ENCODE results near the gene ZDHHC21.

The ZDHHC21 gene

GRCh38 chr9:14597171-14597799 lies 95.9 kb downstream of the ZDHHC21 start:
- no peak for DNase-seq

- no peak for DNase-seq
These were observed 99.8 kb downstream of the ZDHHC21 start for GRCh38 chr9:14593406-14593805.

- no peak for DNase-seq
These were observed 101.8 kb downstream of the ZDHHC21 start for GRCh38 chr9:14591411-14591810.

GRCh38 chr9:14585730-14586473 lies 107.3 kb downstream of the ZDHHC21 start:
- DNase-seq = no peak

- DNase-seq = no peak
These were observed 108.7 kb downstream of the ZDHHC21 start for GRCh38 chr9:14584571-14584970.

DNA sequence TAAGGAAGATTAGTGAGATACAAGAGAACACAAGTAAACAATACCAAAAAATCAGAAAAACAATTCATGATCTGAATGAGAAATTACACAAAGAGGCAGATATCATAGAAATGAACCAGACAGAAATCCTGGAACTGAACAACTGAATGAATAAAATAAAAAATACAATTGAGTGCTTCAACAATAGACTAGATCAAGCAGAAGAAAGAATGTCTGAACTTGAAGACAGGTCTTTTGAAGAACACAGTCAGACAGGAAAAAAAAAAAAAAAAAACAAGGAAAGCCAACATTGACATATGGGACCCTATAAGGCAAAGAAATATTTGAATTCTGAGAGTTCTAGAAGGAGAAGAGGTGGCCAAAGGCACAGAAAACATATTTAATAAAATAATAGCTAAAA lies 115.2 kb downstream of the ZDHHC21 start:
- no peak for DNase-seq

- DNase-seq = no peak
These were observed 119.1 kb downstream of the ZDHHC21 start for GRCh38 chr9:14574173-14574572.

- no peak for DNase-seq
These were observed 119.9 kb downstream of the ZDHHC21 start for GRCh38 chr9:14573319-14573718.

DNA sequence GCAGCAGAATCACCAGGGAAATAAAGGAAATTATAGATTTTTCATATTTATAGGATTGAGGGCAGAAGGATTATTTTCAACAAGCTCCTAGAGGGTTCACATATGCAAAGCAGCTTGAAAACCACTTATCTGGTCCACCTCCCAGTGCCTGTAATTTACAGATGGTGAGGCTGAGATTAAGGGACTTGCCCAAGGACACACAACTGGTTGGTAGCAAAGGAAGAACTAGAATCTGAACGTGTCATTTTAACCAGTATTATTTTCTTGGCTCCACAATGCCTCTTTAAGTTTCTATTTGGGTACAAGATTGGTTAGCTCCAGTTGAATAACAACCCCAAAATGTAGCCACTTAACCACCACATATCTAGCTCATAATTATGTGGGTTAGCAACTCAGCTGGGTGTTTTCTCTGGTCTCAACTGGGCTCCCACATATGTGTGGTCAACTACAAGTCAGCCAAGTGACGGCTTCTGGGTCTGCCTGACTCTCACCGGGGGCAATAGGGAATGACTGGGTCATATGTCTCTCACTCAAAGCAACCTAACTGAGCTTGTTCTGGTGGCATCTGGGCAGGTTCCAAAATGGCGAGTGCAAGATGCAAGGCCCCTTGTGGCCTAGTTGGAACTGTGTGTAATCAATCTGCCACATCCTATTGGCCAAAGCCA lies 127.7 kb downstream of the ZDHHC21 start:
- no peak for DNase-seq

DNA sequence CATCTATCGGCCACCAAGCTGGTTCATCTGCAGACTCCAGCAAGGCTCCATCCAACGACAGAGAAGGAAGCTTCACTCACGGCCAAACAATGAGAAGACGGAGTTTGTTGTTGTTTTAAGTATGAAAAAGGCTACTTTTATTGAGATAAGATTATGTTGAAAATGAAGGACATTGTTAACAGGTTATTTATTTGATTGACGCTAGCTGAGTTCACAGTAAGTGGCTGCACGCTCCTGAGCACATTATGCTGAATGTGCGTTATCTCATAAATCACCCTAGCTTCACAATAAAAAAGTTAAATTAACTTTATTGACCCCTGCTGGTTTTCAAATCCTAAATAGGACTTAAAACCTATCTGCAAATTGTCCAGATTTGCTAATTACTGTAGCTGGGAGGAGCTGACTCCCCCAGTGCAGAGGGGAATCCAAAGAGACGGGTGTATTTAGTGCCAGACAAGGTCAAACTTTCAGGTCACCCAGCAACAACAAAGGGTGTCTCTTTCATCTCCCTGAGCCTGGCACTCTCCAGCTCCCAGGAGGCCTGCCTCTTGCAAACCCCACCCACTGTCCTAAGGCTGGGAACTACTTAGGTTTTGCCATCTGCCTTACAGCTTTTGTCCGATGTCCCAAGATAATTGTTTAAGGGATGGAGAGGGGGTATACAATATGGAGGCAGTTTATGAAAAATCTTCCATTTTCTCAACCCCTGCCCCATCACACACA lies 129.2 kb downstream of the ZDHHC21 start:
- DNase-seq = no peak

- no peak for DNase-seq
These were observed 131.3 kb downstream of the ZDHHC21 start for GRCh38 chr9:14561929-14562405.
